ENCODE data around the gene ATP11B. TPM values are rescaled to one million over a fixed set of nuclear protein-coding genes. Genes with fewer than 3 reads are reported as not detected.

The ATP11B gene
- total RNA-seq, 1 donor from 2014 or later = 73.9 TPM

DNA sequence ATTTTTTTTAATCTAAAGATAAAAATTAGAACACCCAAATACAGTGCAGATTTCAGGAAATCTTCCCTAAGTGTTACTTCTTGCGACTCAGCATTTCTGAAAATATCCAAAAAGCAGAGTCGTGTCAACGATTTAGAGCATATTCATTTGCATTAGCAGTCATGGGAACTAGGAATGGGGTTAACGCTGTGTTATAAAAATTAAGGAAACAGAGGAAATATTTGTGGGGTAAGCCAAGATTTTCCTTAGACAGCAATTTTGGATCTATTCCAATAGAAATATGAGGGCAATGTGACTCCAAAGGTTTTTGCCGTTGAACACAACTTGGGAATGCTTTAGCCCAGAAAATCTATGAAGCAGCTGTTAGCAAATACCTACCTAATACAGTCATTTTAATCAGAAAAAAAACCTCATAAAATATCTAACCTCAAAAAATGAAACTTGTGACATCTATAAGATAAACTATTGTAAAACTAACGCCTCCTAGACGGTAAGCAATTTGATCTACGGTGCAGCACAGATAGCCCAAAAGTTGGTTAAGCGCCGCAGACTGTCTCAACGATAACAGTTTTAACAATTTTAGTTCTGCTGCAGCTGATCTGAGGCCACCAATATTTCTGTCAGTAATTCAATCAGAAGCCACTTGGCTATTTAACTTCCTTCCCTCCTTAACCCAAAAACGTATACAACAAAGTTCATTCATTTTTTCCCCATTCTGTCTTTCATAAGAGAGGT lies 5.8 kb upstream of the ATP11B start:
- no peak overlapping the region for H3K27ac Mint-ChIP-seq
- TF ChIP-seq, protein P1, sequence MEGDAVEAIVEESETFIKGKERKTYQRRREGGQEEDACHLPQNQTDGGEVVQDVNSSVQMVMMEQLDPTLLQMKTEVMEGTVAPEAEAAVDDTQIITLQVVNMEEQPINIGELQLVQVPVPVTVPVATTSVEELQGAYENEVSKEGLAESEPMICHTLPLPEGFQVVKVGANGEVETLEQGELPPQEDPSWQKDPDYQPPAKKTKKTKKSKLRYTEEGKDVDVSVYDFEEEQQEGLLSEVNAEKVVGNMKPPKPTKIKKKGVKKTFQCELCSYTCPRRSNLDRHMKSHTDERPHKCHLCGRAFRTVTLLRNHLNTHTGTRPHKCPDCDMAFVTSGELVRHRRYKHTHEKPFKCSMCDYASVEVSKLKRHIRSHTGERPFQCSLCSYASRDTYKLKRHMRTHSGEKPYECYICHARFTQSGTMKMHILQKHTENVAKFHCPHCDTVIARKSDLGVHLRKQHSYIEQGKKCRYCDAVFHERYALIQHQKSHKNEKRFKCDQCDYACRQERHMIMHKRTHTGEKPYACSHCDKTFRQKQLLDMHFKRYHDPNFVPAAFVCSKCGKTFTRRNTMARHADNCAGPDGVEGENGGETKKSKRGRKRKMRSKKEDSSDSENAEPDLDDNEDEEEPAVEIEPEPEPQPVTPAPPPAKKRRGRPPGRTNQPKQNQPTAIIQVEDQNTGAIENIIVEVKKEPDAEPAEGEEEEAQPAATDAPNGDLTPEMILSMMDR (IDR thresholded peaks at IDR 0.05; ENCODE audit: unreplicated experiment) = no peak

DNA sequence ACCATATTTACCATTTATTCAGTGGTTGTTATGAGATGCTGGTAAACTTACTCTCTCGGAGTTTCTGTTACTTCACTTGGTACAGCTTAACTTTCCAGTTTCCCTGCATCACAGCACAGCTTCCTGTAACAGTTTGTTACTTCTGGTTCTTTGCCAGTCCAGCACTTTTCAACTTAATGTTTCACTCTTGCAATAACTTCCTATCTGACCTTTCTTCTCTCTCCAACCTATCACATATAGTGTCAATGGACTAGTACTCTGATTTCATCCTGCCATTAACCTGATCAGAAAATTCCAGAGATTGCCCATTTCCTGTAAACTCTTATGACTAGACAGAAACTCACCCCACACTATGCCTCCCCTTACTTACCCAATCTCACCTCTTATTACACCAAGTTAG lies 3.9 kb upstream of the ATP11B start:
- H3K27ac Mint-ChIP-seq = no peak overlapping the region
- DNase-seq (ENCODE audit: low spot score in 2 of 2, unreplicated experiment in 2 of 2) = no peak
- no peaks in the 10 kb centered on the region for H3K36me3 Mint-ChIP-seq
- no peak overlapping the region for H3K4me3 Mint-ChIP-seq
- TF ChIP-seq, protein P1 (IDR thresholded peaks at IDR 0.05; ENCODE audit: unreplicated experiment) = no peak
- peaks cover 13% of the 10 kb centered on the region for H3K4me1 Mint-ChIP-seq
- H3K9me3 Mint-ChIP-seq = no peaks in the 10 kb centered on the region
- peaks cover 15% of the 10 kb centered on the region for H3K27me3 Mint-ChIP-seq (ENCODE audit: low read depth)

More for the DNA sequence above, 5.8 kb upstream of the ATP11B start:
- Mint-ChIP-seq H3K9me3 (no peaks in the 10 kb centered on the region), H3K4me3 (no peak overlapping the region), H3K36me3 (no peaks in the 10 kb centered on the region), H3K4me1 (peaks cover 11% of the 10 kb centered on the region), H3K27me3 (ENCODE audit: low read depth) (peaks cover 21% of the 10 kb centered on the region)
- DNase-seq (ENCODE audit: low spot score in 2 of 2, unreplicated experiment in 2 of 2) = no peak

DNA sequence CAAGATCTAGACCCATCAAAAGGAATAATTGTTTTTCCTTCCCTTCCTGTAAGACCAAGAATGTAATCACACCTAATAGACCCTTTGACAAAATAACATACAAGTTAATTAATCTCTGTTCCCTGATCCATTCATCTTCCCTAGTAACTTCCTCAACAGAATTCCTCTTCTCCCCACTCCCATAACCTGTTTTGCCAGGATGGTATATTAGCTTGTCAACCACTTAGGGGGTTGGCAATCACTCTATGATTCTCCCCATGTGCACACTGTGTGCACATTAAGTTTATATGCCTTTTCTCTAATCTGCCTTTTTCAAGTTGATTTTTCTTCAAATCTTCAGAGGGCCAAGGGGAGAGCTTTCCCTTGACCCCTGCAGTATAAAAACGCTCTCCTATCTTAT lies 2.7 kb upstream of the ATP11B start:
- Mint-ChIP-seq H3K4me1 (peaks cover 25% of the 10 kb centered on the region), H3K27me3 (ENCODE audit: low read depth) (peaks cover 11% of the 10 kb centered on the region), H3K4me3 (no peak overlapping the region), H3K27ac (no peak overlapping the region), H3K9me3 (no peaks in the 10 kb centered on the region), H3K36me3 (no peaks in the 10 kb centered on the region)
- DNase-seq (ENCODE audit: low spot score in 2 of 2, unreplicated experiment in 2 of 2) = no peak
- TF ChIP-seq, protein P1 (IDR thresholded peaks at IDR 0.05; ENCODE audit: unreplicated experiment) = no peak

DNA sequence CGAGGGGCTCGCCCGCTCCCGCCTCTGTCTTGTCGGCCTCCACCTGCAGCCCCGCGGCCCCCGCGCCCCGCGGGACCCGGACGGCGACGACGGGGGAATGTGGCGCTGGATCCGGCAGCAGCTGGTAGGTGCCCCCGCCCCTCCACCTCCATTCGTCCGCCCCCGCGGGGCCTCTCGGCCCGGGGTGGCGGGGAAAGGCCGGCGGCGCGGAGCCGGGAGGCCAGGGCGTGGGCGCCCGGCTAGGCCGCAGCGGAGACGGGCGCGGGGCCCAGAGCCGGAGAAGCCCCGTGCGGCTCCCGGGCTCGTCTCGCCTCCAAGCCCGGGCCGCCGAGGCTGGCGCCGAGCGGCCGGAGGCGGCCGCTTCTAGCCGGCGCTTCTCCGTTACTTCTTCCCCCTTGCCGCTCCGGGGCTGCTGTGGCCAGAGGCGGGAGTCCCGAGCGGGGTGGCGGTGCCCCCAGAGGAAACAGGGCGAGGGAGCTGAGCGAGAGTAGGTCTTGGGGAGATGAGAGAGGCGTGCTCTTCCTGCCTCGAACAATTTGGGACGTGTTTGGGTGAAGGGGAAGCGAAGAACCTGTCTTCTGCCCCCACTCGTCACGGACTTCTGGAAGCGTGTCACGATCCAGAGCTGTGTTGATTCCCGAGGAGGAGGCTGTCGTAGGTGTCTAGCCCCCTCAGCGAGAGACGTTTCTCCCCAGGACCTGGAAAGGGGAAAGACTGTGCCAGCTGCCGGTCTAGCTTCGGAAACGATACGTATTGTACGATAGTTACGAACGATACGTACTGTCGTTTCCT lies 555 bp downstream of the ATP11B start:
- peak; percentile 22 to 70 for DNase-seq (ENCODE audit: low spot score in 2 of 2, unreplicated experiment in 2 of 2)
- peak overlapping the region; percentile 90 for H3K27ac Mint-ChIP-seq
- H3K36me3 Mint-ChIP-seq = no peaks in the 10 kb centered on the region
- peaks cover 2% of the 10 kb centered on the region for H3K27me3 Mint-ChIP-seq (ENCODE audit: low read depth)
- peak overlapping the region; percentile 87 for H3K4me3 Mint-ChIP-seq
- TF ChIP-seq, protein P1 (IDR thresholded peaks at IDR 0.05; ENCODE audit: unreplicated experiment) = no peak
- H3K9me3 Mint-ChIP-seq = no peaks in the 10 kb centered on the region
- H3K4me1 Mint-ChIP-seq = peaks cover 26% of the 10 kb centered on the region

DNA sequence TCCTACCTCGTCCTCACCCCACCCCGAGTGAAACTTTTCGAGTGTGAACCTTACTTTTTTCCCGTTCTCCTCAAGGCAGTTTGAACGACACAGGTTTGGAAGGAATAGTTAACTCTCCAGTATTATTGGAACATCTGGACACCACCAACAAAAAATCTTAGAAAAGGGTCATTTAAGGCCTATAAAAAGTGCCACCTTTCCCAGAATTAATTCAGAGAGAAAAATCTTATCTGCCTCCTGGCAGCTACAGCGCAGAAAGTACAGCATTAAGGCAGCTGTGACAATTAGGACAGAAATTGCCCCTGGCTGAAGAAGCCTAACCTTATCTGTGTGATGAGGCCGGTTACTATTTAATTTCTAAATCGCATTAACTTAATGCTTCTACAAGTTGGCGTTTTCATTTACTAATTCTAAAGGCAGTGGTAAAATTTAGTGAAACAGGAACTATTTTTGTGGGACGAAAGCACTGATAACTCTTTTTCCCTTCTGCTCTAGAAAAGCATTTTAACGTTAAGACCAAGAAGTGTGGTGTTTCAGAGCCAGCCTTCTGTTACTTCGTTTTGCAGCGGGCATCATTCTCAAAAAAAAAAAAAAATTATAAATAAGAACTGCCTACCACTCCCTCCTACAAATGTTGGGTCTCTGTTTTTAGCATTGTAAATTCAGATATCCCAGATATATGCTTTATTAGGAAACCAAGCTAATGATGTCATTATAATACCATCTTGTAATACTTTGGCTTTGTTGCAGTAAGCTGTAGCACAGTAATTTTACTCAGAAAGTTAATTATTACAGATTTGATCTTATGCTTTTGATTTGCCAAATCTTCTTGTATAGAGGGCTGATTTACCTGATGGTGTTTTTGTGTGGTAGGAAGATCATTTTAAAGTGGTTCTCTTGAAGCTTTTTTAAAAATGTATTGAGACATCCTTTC lies 1.4 kb downstream of the ATP11B start:
- no peak for DNase-seq (ENCODE audit: low spot score in 2 of 2, unreplicated experiment in 2 of 2)
- Mint-ChIP-seq H3K4me3 (peak overlapping the region; percentile 87), H3K36me3 (no peaks in the 10 kb centered on the region), H3K9me3 (no peaks in the 10 kb centered on the region), H3K4me1 (peaks cover 26% of the 10 kb centered on the region), H3K27me3 (ENCODE audit: low read depth) (no peaks in the 10 kb centered on the region), H3K27ac (peak overlapping the region; percentile 90)
- TF ChIP-seq, protein P1 (IDR thresholded peaks at IDR 0.05; ENCODE audit: unreplicated experiment) = no peak
